HEK293T (cell line): Measurements from ENCODE around the gene CATSPERD.

Experiments used
- BHLHE40 ChIP-seq: fragments of 450-650 bp; IDR thresholded peaks from 2 replicates; pipeline ENCODE4 v1.6.1; 2016; ENCODE audit warnings: mild to moderate bottlenecking, moderate library complexity, borderline replicate concordance
- FOXK2 ChIP-seq: fragments of 450-650 bp; IDR thresholded peaks from 2 replicates; pipeline ENCODE4 v1.6.1; 2016; ENCODE audit warnings: mild to moderate bottlenecking
- FOXM1 ChIP-seq: fragments of 450-650 bp; IDR thresholded peaks from 2 replicates; pipeline ENCODE4 v1.6.1; 2017; ENCODE audit warnings: mild to moderate bottlenecking, borderline replicate concordance
- L3MBTL2 ChIP-seq: fragments of 450-650 bp; conservative IDR thresholded peaks from 2 replicates; pipeline ENCODE4 v1.6.1; 2016; ENCODE audit warnings: mild to moderate bottlenecking
- SP1 ChIP-seq: fragments of 450-650 bp; IDR thresholded peaks from 2 replicates; pipeline ENCODE4 v1.6.1; 2017
- SUZ12 ChIP-seq: fragments of 450-650 bp; IDR thresholded peaks from 2 replicates; pipeline ENCODE4 v1.6.1; 2016; ENCODE audit warnings: mild to moderate bottlenecking
- TARDBP ChIP-seq: fragments of 450-650 bp; IDR thresholded peaks from 2 replicates; pipeline ENCODE4 v1.6.1; 2016
- TF ChIP-seq, protein P1 (sequence below): fragments of 450-650 bp; IDR thresholded peaks from 2 replicates; pipeline ENCODE4 v1.6.1; 2016

GRCh38 chr19:5803752-5804515 is 83.5 kb downstream of the CATSPERD start:
- TF ChIP-seq FOXM1 (peak; percentile 59; the same call in 1 of the 2 replicates), SP1 (no peak), TARDBP (no peak), FOXK2 (no peak), L3MBTL2 (peak; percentile 97), SUZ12 (no peak), BHLHE40 (no peak)
- TF ChIP-seq, protein P1, sequence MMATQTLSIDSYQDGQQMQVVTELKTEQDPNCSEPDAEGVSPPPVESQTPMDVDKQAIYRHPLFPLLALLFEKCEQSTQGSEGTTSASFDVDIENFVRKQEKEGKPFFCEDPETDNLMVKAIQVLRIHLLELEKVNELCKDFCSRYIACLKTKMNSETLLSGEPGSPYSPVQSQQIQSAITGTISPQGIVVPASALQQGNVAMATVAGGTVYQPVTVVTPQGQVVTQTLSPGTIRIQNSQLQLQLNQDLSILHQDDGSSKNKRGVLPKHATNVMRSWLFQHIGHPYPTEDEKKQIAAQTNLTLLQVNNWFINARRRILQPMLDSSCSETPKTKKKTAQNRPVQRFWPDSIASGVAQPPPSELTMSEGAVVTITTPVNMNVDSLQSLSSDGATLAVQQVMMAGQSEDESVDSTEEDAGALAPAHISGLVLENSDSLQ = no peak
